ENCODE measurements around the gene STK11. TPM values are rescaled to one million over a fixed set of nuclear protein-coding genes. Genes with fewer than 3 reads are reported as not detected.

STK11 gene
- total RNA-seq, 3 donors from 2014 or later (not counting 1 experiment from before 2014, with no cell fraction given): 51.5 to 61.1 (median 54.0) TPM

DNA sequence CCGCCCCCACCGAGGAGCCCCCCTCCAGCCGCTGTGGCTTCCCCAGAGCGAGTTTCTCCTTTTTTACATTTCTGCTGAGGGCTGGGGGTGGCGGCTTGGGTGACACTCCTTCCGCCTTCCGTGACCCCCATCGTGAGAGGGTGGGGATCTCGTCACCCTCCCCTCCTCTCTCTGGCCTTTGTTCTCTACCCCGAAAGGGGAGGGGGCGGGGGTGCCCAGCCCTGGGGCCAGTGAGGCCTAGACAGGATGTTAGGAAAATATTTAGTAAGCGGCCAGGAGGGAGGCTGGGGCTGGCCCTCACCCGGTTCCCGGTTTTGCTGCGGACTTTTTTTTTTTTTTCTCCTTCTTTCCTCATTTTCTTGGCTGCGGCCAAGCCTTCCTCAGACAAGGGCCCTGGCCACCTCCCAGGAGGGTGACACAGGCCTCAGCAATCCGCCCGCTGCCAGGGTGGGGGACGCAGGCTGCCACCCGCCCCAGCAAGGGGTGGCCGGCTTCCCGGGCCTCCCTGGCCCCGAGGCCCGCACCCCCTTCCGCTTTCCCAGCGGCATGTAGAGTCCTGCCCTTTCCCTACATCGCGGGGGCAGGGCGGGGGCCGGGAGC, 46.7 kb downstream of the STK11 start:
- intact Hi-C loops (cut with micrococcal nuclease): no loop called here
- Mint-ChIP-seq H3K4me3 (peak overlapping the region; percentile 95), H3K36me3 (no peaks in the 10 kb centered on the region), H3K27ac (peak overlapping the region; percentile 93 to 97), H3K9me3 (no peaks in the 10 kb centered on the region), H3K4me1 (peaks cover 0 to 30% of the 10 kb centered on the region in 2 donors), H3K27me3 (ENCODE audit: low read depth in 2 of 2) (no peaks in the 10 kb centered on the region)
- H3K27me3 ChIP-seq (ENCODE audit: control insufficient read depth, insufficient read depth, low read length): no peaks in the 10 kb centered on the region
- peaks cover 65% of the 10 kb centered on the region for H3K4me1 ChIP-seq (ENCODE audit: control insufficient read depth, insufficient read depth, low read length)
- H3K9me3 ChIP-seq (ENCODE audit: control insufficient read depth, insufficient read depth, low read length): no peaks in the 10 kb centered on the region
- TF ChIP-seq CTCF (IDR thresholded peaks at IDR 0.05): no peak
- peak in 1 of 2 donors; percentile 86 for DNase-seq
- peak overlapping the region; percentile 82 for H3K4me3 ChIP-seq (ENCODE audit: low read length)
- ATAC-seq: peak; percentile 9 to 41 (median 18)
- peaks cover 41% of the 10 kb centered on the region for H3K36me3 ChIP-seq (ENCODE audit: control insufficient read depth, insufficient read depth, low read length)
- under 1% methylated on average over 19 of the region's 30 CpGs for WGBS (ENCODE audit: insufficient coverage)
- H3K27ac ChIP-seq (ENCODE audit: low read length): peak overlapping the region; percentile 99

DNA sequence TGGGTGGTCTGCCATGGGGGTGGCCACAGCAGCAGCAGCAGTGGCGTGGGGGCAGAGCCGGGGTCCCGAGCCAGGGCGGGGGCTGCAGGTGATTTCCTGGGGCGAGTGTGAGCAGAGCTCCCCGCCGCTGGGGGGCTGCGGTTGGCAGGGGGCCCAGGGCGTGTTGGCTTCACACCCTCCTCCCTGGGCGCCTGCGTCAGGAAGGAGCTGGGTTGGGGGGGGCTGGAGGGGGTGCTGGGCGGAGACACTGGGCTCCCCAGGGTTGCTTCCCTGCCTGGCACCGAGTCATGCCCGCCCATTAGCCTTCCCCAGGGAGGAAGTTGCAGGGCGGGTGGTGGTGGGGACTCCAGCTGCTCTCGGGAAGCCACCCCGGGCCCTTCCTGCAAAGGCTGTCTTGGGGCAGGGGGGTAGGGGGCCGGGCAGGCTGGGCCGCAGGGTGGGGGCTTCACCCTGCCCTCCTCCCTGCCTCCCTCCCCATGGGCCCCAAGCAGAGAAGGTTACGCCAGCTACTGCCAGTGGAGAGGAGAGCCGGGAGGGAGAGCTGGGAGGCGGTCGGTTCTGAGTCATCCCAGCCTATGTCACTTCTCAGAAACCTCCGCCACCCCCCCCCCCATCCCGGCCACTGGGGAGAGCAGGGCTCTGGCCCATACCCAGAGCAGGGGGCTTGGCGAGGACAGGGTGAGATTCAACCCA, 47.4 kb downstream of the STK11 start:
- H3K27ac ChIP-seq (ENCODE audit: low read length): peak overlapping the region; percentile 99
- ATAC-seq: peak; percentile 9 to 15 (median 13)
- H3K4me3 Mint-ChIP-seq: peak overlapping the region; percentile 86
- H3K9me3 ChIP-seq (ENCODE audit: control insufficient read depth, insufficient read depth, low read length): no peaks in the 10 kb centered on the region
- intact Hi-C loops (cut with micrococcal nuclease): no loop called here
- no peaks in the 10 kb centered on the region for H3K36me3 Mint-ChIP-seq
- H3K27me3 Mint-ChIP-seq (ENCODE audit: low read depth in 2 of 2): no peaks in the 10 kb centered on the region
- H3K4me3 ChIP-seq (ENCODE audit: low read length): peak overlapping the region; percentile 82
- peak overlapping the region; percentile 93 to 97 for H3K27ac Mint-ChIP-seq
- peaks cover 47% of the 10 kb centered on the region for H3K36me3 ChIP-seq (ENCODE audit: control insufficient read depth, insufficient read depth, low read length)
- TF ChIP-seq CTCF (IDR thresholded peaks at IDR 0.05): no peak
- peak; percentile 74 to 90 for DNase-seq
- H3K27me3 ChIP-seq (ENCODE audit: control insufficient read depth, insufficient read depth, low read length): no peaks in the 10 kb centered on the region
- WGBS (ENCODE audit: insufficient coverage): 0% methylated on average over 19 of the region's 26 CpGs
- peaks cover 65% of the 10 kb centered on the region for H3K4me1 ChIP-seq (ENCODE audit: control insufficient read depth, insufficient read depth, low read length)
- peaks cover 6 to 36% of the 10 kb centered on the region in 2 donors for H3K4me1 Mint-ChIP-seq
- no peaks in the 10 kb centered on the region for H3K9me3 Mint-ChIP-seq

GRCh38 chr19:1253514-1254080, 48.0 kb downstream of the STK11 start:
- no peak for ATAC-seq
- 30% methylated on average over 23 of the region's 23 CpGs for WGBS (ENCODE audit: insufficient coverage)
- Histone ChIP-seq H3K36me3 (ENCODE audit: control insufficient read depth, insufficient read depth, low read length) (peaks cover 52% of the 10 kb centered on the region), H3K27me3 (ENCODE audit: control insufficient read depth, insufficient read depth, low read length) (no peaks in the 10 kb centered on the region), H3K4me1 (ENCODE audit: control insufficient read depth, insufficient read depth, low read length) (peaks cover 68% of the 10 kb centered on the region), H3K4me3 (ENCODE audit: low read length) (peak overlapping the region; percentile 82), H3K27ac (ENCODE audit: low read length) (peak overlapping the region; percentile 99), H3K9me3 (ENCODE audit: control insufficient read depth, insufficient read depth, low read length) (no peaks in the 10 kb centered on the region)
- Mint-ChIP-seq H3K4me1 (peaks cover 9 to 42% of the 10 kb centered on the region in 2 donors), H3K27me3 (ENCODE audit: low read depth in 2 of 2) (no peaks in the 10 kb centered on the region), H3K4me3 (peak overlapping the region; percentile 86), H3K9me3 (no peaks in the 10 kb centered on the region), H3K36me3 (no peaks in the 10 kb centered on the region), H3K27ac (peak overlapping the region; percentile 93 to 97)
- DNase-seq: no peak
- no peak for TF ChIP-seq CTCF (IDR thresholded peaks at IDR 0.05)
- intact Hi-C loops (cut with micrococcal nuclease): no loop called here
